Non-pigmented ciliary epithelial cell (primary cell): Measurements from ENCODE around the gene VIPAS39.

Experiments used
- DNase-seq: peaks from one replicate; pipeline ENCODE4 v3.0.0-alpha.2; 2010; ENCODE audit warnings: low read depth

Gene VIPAS39

GRCh38 chr14:77457522-77458248 is at the start of gene VIPAS39, which contains the start of gene AHSA1:
VIPAS39 (minus strand) TSS chr14:77457601; CDS start chr14:77454102, 3,499 bp downstream.
AHSA1 (plus strand) TSS chr14:77458093; CDS start chr14:77458190, 97 bp downstream.
- DNase-seq, result peak; percentile 98

- no peak for DNase-seq
Observed at GRCh38 chr14:77505031-77505430, 47.6 kb upstream of the VIPAS39 start.

- no peak for DNase-seq
Observed at GRCh38 chr14:77503138-77503537, 45.7 kb upstream of the VIPAS39 start.

DNA sequence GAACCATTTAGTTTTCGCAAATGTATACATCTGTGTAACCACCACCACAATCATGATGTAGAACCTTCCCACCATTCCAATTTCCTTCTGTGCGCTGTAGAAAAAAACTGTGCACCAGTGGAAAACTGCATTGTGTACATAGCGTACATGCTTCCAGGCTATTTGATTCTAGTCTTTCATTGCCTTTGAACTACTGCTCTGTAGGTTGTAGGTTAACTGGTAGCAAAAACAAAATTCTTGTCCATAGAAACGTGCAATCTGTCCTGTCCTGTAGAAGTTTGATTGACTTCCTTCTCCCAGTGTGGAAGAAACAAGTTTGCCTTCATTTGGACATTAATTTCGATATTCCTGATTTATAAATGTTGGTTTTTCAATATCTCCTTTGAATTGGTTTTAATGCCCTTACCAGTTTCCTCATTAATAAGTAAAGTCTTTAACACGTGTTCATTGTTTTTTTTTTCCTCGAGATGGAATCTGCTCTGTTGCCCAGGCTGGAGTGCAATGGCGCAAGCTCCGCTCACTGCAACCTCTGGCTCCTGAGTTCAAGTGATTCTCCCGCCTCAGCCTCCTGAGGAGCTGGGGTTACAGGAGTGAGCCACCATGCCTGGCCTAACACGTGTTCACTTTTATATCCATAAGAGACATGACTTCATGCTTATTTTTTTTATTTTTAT is 44.8 kb upstream of the VIPAS39 start:
- DNase-seq, result no peak

- DNase-seq, result no peak
Observed at GRCh38 chr14:77498984-77499527, 41.7 kb upstream of the VIPAS39 start.

GRCh38 chr14:77498120-77498979 is 40.9 kb upstream of the VIPAS39 start, which contains the start of gene ISM2:
ISM2 (minus strand) TSS chr14:77498816; CDS start chr14:77498793, 23 bp downstream.
- DNase-seq, result no peak

- DNase-seq, result no peak
Observed at GRCh38 chr14:77495334-77495733, 37.9 kb upstream of the VIPAS39 start.

DNA sequence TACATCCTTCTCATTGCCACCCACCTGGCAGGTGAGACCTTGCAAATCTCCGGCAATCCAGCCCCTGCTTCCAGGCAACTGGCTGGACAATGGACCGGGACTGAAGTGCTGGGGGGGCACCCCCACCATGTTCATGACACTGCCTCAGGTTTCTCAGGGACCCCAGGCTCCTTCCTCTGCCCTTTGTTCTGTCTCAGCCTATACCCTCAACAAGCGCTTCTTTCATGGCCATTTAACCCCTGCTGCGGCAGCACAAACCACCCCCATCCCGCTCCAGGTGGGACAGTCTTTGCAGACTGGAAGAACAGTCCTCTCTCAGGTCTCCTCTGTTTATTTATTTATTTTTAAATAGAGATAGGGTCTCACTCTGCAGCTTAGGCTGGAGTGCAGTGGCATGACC is 33.7 kb upstream of the VIPAS39 start:
- DNase-seq, result no peak

GRCh38 chr14:77490347-77490986 is 33.1 kb upstream of the VIPAS39 start:
- DNase-seq, result no peak

DNA sequence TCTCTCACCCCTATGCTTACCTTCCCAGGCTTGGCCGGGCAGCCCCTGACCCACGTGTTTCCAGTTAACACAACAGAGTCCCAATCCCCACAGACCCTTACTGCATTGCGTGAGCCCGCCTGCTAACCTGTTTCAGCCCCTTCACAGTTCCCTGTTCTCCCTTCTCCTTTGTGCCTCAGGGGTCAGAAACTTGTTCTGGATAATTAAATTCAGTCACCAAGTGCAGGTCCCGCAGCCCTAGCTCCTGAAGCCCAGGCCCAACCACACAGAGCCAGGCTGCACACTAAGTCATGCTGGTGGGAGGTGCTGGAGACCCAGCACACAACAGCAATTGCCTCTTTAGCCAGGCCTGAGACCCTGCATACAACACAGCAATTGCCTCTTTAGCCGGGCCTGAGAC is 31.6 kb upstream of the VIPAS39 start:
- no peak for DNase-seq

- no peak for DNase-seq
Observed at GRCh38 chr14:77488558-77488957, 31.2 kb upstream of the VIPAS39 start.

- peak; percentile 60 for DNase-seq
Observed at GRCh38 chr14:77485901-77486678, 28.7 kb upstream of the VIPAS39 start.

DNA sequence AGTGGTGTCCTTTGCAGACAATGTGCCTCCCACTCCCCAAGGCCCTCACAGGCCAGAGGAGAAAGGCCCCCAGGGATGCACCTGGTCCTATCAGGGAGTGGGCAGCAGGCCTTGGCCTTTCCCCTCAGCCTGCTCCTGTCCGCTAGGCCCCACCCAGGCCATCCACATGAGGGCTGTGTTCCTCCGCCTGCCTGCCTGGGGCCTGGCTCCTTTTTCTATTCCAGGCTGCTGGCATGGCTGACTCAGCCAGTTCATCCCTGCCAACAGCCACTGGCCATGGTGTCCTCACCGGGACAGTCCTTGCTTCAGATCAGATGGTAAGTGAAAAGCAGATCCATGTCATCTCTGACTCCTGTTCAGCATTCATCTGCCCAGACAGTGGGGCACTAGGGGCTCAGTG is 27.9 kb upstream of the VIPAS39 start:
- no peak for DNase-seq

DNA sequence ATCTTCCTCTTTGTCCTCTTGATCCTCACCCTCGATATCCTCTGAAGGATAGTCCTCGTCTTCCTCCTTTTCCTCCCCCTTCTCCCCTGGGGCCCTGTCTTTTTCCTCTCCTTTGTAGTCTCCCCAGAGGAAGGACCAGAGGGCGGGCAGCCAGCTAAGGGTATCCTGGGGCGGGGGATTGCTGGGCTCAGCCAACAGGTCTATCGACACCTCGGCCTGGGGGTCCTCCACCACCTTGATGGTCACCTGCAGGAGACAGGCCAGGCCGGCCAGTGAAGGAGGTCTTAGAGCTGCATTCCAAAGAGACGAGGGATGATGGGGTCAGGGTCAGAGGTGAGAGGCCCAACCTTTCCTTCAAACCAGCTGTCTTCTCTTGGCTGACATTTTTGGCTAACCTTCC is 25.0 kb upstream of the VIPAS39 start:
- no peak for DNase-seq

DNA sequence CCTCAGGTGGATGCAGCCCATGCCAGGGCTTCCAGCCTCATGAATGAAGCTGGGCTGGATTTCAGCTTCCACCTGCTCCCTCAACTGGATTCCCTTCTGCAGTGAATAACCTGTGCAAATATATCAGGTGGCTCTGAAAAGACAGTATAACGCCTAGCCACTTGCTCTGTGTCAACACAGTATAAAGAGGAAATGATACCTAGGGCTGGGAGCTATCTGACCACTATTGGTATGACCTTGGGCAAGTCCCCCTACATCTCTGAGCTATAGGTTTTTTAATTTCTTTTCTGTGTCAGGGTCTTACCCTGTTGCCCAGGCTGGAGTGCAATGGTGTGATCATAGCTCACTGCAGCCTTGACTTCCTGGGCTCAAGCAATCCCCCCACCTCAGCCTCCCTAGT is 21.4 kb upstream of the VIPAS39 start:
- no peak for DNase-seq

DNA sequence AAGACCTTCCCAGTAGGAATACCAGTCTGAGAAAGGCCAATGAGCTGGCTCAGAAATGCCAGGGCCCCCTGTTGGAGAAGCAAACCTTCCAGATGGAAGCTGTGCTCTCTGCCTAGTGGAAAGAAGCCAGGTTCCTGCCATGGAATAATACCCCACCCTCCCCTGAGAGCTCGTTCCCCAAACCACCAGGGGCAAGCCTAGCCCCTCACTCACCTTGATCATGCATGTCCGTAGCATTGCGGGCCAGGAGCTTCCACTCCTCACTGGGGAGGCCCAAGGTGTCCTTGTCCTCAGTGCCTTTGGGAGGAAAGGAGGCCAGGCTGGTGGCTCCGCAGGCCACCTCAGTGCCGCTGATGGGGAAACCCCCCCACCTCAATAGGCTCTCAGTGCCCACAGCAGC is 20.6 kb upstream of the VIPAS39 start:
- no peak for DNase-seq

DNA sequence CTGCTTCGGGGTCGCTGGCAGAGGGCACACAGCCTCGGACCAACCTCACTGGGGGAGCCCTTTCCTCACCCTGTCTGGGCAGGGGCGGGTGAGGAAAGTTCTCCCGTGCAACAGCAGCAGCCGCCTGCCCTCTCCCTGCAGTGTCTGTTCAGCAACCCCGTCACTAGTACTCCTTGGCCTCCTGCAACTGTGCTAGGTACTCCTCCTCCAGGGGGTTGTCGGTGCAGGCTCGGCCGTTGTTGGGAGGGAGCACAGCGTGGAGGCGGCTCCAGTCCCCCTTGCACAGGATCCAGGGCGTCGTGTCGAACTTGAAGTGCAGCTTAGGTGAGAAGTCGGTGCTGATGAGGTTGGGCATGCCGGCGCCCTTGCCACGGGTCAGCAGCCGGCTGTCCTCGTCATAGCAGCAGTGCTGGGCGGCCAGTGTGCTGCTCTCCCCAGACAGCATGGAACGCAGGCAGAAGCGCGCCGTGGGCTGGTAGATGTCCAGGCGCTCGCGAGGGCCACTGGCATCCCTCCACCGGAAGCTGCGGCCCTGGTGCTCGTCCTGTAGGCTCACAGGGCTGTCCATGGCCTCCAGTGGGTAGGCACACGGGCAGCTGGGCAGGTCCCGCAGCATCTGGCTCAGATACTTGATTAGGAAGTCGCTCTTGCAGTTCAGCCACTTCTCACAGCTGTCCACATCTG is 18.2 kb upstream of the VIPAS39 start:
- DNase-seq, result no peak

DNA sequence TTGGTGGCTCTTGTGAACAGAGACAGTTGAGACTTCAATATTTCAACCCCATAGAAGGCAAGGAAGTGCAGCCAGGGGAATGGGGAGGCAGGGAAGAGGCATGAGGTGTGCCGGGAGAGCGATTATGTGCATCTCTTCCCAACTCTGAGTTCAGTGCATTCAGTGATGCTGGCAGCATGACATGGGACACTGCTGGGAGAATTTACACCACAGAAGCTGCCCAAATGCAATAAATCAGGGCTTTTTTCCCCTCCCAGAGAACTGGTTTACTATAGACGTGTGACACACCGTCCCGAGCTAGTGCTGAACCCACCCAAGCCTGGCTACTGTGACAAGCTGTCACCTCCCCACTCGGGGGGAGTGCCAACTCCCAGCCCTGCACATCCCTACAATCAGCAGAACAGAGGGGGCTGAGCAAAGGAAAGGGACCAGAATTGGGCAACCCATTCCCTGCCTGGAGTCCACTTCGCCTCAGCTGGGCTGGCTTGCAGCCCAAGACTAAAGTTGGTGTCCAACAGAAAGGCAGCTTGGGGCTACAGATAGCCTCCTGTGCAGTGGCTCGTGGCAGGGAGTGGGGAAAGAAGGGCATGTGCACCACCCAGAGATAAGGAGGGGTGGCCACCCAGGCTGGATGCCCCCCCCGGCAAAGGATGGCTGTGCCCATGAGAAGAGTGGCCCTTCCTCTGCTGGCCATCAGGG is 17.2 kb upstream of the VIPAS39 start:
- no peak for DNase-seq

GRCh38 chr14:77473921-77474320 is 16.5 kb upstream of the VIPAS39 start:
- no peak for DNase-seq
